GM18519 (cell line): ENCODE measurements around the gene IFNA6.
"Not testable (repeated sequence)": the region's sequence is repeated elsewhere in the genome, so short reads cannot be mapped to it uniquely, and the experiment has no call there.

ENCODE experiments used
- ATAC-seq: cut with Tn5 transposase; IDR thresholded peaks from one replicate; pipeline ENCODE4 v1.9.1; 2021; ENCODE audit warnings: mild to moderate bottlenecking, moderate library complexity; ENCODE audit not compliant: unreplicated experiment, low FRiP score

The IFNA6 gene

GRCh38 chr9:21350787-21351186, at the start of gene IFNA6:
Gene IFNA6 (minus strand): TSS chr9:21350887. CDS start chr9:21350887, 0 bp downstream.
- no peak for ATAC-seq

- ATAC-seq, result no peak
Observed at GRCh38 chr9:21399956-21400355, 49.3 kb upstream of the IFNA6 start.

GRCh38 chr9:21398955-21399489, 48.3 kb upstream of the IFNA6 start:
- no peak for ATAC-seq

- peak; percentile 54 for ATAC-seq
Observed at GRCh38 chr9:21395778-21396717, 45.4 kb upstream of the IFNA6 start.

- peak; percentile 90 for ATAC-seq
Observed at GRCh38 chr9:21392270-21392669, 41.6 kb upstream of the IFNA6 start.

GRCh38 chr9:21385131-21385670, 34.5 kb upstream of the IFNA6 start, which contains the start of gene IFNA2:
Gene IFNA2 (minus strand): TSS chr9:21385398. CDS start chr9:21385329, 69 bp downstream.
- ATAC-seq, result no peak

- no peak for ATAC-seq
Observed at GRCh38 chr9:21383627-21384026, 32.9 kb upstream of the IFNA6 start.

GRCh38 chr9:21381448-21382339, 31.0 kb upstream of the IFNA6 start:
- ATAC-seq, result peak; percentile 99

- ATAC-seq, result not testable (repeated sequence)
Observed at GRCh38 chr9:21371467-21371866, 20.8 kb upstream of the IFNA6 start.

- ATAC-seq, result no peak
Observed at GRCh38 chr9:21367957-21368356, 17.3 kb upstream of the IFNA6 start, which contains the start of gene IFNA13. Gene IFNA13 (minus strand): TSS chr9:21368057. CDS start chr9:21368010, 47 bp downstream.

GRCh38 chr9:21367169-21367568, 16.5 kb upstream of the IFNA6 start:
- ATAC-seq, result peak; percentile 91

- ATAC-seq, result no peak
Observed at GRCh38 chr9:21362287-21362686, 11.6 kb upstream of the IFNA6 start.

GRCh38 chr9:21357479-21358460, 7.1 kb upstream of the IFNA6 start:
- ATAC-seq, result peak; percentile 89

- no peak for ATAC-seq
Observed at GRCh38 chr9:21348430-21348970, 2.2 kb downstream of the IFNA6 start.

- no peak for ATAC-seq
Observed at GRCh38 chr9:21340735-21341134, 10.0 kb downstream of the IFNA6 start.

- no peak for ATAC-seq
Observed at GRCh38 chr9:21336457-21336856, 14.2 kb downstream of the IFNA6 start.

- ATAC-seq, result peak; percentile 77
Observed at GRCh38 chr9:21334701-21335632, 15.7 kb downstream of the IFNA6 start, which contains the start of gene KLHL9. Gene KLHL9 (minus strand): TSS chr9:21335404. CDS start chr9:21334859, 545 bp downstream.

GRCh38 chr9:21333226-21333625, 17.5 kb downstream of the IFNA6 start:
- ATAC-seq, result no peak
